IPS-NIHi7 (cell line): Measurements from ENCODE around the gene CDC14B.
A peak's percentile ranks its signal among the peaks of the same experiment; 100 is the strongest.
"Not testable (repeated sequence)": the region's sequence is repeated elsewhere in the genome, so short reads cannot be mapped to it uniquely, and the experiment has no call there.

Source experiments
- DNase-seq: peaks from one replicate; pipeline ENCODE4 v3.0.0; 2012; ENCODE audit warnings: mixed read lengths; ENCODE audit errors: extremely low spot score

CDC14B gene

GRCh38 chr9:96619491-96620180 is at the start of gene CDC14B:
Gene CDC14B (minus strand): TSS chr9:96619843. CDS start chr9:96619378, 465 bp downstream.
- peak; percentile 89 for DNase-seq

GRCh38 chr9:96668868-96669534 is 49.4 kb upstream of the CDC14B start:
- DNase-seq = no peak

DNA sequence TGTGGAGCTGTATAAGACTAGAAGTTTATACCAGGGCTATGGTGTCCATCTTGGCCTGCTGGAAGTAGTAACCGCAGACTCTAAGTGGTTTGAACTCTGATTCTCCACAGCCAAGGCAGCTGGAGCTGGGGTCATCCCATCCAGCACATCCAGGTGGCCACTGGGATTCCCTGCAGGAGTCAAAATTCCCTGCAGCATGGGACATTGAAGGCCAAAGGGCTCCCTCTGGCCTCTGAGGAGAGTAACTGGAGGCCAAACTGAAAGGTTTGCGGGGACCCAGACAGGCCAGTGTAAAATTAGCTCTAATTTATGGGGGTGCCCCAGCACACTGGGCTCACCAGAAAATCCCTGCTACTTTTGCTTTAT is 47.7 kb upstream of the CDC14B start:
- no peak for DNase-seq

DNA sequence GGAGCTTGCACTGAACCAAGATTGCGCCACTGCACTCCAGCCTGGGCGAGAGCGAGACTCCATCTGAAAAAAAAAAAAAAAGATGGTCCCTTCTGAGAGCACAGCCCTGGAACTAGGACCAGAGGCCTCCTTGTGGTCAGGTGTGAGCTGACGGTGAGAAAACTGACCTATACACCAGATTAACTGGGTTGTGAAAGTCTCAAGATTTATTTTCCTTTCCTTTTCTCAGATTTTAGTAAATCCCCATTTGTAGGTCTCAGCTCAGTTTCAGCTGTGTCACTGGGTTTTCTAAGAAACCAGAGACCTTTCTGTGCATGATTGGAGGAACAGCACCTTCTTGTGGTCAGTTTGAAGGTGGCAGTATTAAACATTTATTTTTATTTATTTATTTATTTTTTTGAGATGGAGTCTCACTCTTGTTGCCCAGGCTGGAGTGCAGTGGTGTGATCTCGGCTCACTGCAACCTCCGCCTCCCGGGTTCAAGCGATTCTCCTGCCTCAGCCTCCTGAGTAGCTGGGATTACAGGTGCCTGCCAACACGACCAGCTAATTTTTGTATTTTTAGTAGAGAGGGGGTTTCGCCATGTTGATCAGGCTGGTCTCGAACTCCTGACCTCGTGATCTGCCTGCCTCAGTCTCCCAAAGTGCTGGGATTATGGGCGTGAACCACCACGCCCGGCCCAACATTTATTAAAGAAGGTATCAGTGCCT is 47.2 kb upstream of the CDC14B start:
- peak; percentile 64 for DNase-seq

DNA sequence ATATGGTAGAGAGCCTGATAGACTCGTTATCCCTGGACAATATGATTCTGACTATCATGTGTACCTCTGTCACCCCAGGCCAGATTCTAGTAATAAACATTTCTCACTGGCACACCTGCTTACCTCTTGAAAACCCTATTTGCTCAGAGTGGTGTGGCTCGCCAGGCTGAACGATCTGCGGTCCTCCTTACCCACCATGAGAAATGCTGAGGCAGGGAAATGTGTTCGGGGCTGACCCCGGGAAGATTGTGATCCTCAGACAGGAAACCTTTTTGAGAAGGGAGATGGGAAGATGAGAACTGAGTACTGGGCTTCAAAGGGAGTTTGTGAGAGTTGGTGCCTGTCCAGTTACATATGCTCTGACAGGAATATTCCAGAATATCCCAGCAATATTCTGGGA is 46.1 kb upstream of the CDC14B start:
- DNase-seq = no peak

GRCh38 chr9:96663506-96664120 is 44.0 kb upstream of the CDC14B start:
- DNase-seq = no peak

GRCh38 chr9:96661711-96662110 is 42.1 kb upstream of the CDC14B start:
- no peak for DNase-seq

GRCh38 chr9:96660692-96661248 is 41.1 kb upstream of the CDC14B start:
- no peak for DNase-seq

GRCh38 chr9:96655198-96655851 is 35.7 kb upstream of the CDC14B start, which contains the start of gene PRXL2C:
Gene PRXL2C (minus strand): TSS chr9:96655317. CDS start chr9:96655281, 36 bp downstream.
- DNase-seq = peak; percentile 74

DNA sequence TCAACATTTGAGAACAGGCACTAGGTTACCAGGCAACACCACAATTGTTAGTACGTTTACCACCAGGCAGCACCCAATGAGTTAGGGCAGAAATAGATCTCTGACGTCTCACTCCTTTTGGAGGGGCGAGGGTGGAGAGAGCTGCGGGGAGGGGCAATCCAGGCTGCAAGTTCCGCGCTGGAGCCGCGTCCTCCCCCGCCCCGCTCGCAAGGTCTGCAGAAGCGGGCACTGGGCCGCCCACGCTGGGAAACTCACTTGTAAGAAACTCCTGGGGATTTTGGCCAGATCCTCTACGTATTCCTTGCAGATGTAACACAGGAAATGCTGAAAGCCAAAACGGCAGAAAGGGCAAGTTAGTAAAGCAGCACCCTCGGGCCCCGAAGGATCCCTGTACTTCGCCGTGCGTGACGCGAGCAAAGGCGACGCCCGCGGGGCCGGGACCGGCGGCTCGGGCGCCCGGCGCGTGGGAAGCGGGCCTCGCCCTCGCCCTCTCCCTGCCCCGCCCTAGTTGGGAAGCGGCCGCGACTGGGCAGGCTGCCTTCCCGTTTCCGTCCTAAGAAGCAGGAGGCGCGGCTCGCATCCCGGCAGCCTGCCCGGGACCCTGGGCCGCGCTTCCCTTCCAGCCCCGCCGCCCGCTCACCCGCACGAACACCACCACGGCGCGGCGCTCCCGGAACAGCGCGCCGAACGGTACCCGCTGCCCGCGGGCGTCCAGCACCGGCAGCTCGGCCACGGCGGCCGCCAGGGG is 35.0 kb upstream of the CDC14B start:
- DNase-seq = peak; percentile 80

GRCh38 chr9:96651626-96652025 is 32.0 kb upstream of the CDC14B start:
- DNase-seq = no peak

- no peak for DNase-seq
These were observed 30.1 kb upstream of the CDC14B start for GRCh38 chr9:96649620-96650324.

GRCh38 chr9:96646081-96646991 is 26.7 kb upstream of the CDC14B start:
- no peak for DNase-seq

DNA sequence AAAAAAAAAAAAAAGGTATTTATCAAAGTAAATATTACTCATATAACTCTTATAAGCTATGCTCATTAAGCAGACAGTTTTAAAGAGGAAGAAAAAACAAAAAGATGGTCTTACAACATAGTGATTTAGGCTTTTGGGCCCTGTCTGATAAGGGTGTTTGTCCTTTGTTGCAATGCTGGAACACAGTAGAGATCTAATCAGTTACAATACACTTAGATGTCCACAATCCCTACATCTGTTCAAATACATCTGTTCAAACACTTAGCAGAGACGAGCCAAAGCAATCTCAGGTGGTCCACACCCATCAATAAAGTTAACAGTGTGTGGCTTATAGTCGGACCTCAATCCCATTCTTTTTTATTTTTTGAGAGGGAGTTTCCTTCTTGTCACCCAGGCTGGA is 24.5 kb upstream of the CDC14B start:
- no peak for DNase-seq

- no peak for DNase-seq
These were observed 21.9 kb upstream of the CDC14B start for GRCh38 chr9:96641514-96641913.

DNA sequence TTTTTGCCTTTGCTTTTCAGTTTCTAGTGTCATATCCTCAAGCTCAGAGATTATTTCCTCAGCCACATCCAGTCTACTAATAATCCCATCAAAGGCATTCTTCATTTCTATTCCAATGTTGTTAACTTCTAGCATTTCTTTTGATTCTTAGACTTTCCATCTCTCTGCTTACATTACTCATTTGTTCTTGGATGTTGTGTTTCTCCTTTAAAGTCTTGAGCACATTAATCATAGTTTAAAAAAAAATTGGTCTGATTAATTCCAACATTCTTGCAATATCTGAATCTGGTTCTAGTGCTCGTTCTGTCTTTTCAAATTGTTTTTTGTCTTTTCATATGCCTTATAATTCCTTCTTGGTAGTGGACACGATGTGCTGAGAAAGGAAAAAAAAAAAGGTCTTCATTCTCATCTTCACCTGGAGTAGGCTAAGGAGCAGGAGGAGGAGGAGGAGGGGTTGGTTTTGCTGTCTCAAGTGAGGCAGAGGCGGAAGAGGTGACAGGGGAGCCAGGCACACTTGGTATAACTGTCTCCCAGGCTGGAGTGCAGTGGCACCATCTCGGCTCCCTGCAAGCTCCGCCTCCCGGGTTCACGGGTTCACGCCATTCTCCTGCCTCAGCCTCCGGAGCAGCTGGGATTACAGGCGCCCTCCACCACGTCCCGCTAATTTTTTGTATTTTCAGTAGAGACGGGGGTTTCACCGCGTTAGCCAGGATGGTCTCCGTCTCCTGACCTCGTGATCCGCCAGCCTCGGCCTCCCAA is 19.1 kb upstream of the CDC14B start:
- DNase-seq = no peak

- no peak for DNase-seq
These were observed 16.7 kb upstream of the CDC14B start for GRCh38 chr9:96636368-96636767.

- not testable (repeated sequence) for DNase-seq
These were observed 13.9 kb upstream of the CDC14B start for GRCh38 chr9:96633579-96633978.
